ENCODE results near the gene HECTD1.
"Not testable (repeated sequence)": the region's sequence is repeated elsewhere in the genome, so short reads cannot be mapped to it uniquely, and the experiment has no call there.

The HECTD1 gene

DNA sequence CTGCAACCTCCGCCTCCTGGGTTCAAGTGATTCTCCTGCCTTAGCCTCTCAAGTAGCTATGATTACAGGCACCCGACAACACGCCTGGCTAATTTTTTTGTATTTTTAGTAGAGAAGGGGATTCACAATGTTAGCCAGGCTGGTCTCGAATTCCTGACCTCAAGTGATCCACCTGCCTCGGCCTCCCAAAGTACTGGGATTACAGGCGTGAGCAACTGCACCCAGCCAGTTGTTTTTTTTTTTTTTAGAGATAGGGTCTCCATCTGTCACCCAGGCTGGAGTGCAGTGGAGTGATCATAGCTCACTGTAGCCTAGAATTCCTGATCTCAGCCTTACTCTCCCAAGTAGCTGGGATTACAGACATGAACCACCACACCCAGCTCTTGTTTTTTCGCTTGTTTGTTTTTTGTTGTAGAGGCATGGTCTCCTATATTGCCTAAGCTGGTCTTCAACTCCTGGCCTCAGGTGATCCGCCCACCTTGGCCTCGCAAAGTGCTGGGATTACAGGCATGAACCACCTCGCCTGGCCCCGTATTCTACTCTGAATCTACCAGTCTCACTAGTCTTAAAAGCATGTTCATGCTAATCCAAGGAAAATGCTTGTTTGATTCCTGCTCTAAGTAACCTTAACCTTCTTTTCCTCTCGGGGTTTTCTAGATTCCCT, 149.8 kb downstream of the HECTD1 start:
- Histone ChIP-seq H3K4me1 (ENCODE audit: control insufficient read depth in 1 of 2, insufficient read depth in 2 of 2, low read length in 2 of 2) (peaks cover 0 to 3% of the 10 kb centered on the region in 2 experiments), H3K79me2 (ENCODE audit: control insufficient read depth, insufficient read depth, low read length, poor library complexity) (no peaks in the 10 kb centered on the region), H3K36me3 (ENCODE audit: control insufficient read depth in 1 of 2, insufficient read depth in 2 of 2, low read length in 2 of 2) (no peaks in the 10 kb centered on the region), H2AFZ (ENCODE audit: insufficient read depth, low read length, poor library complexity) (no peak overlapping the region), H3K9ac (ENCODE audit: low read length) (no peak overlapping the region), H4K12ac (ENCODE audit: low read depth, low read length) (no peak overlapping the region), H2BK12ac (ENCODE audit: low read length) (no peak overlapping the region), H2BK120ac (ENCODE audit: insufficient read depth, low read length, poor library complexity) (no peak overlapping the region), H3K79me1 (ENCODE audit: low read length) (no peaks in the 10 kb centered on the region), H3K4ac (ENCODE audit: low read depth, low read length) (no peak overlapping the region), H2AK5ac (ENCODE audit: low read length) (no peak overlapping the region), H3K9me3 (ENCODE audit: insufficient read depth, low read depth, low read length) (no peaks in the 10 kb centered on the region), H3K18ac (ENCODE audit: low read length) (no peak overlapping the region), H3K4me2 (ENCODE audit: low read length) (no peak overlapping the region), H4K8ac (ENCODE audit: low read depth, low read length) (no peak overlapping the region), H3K4me3 (ENCODE audit: low read depth, low read length) (no peak overlapping the region), H3K23ac (ENCODE audit: low read length) (no peak overlapping the region), H2BK5ac (ENCODE audit: low read depth, low read length, poor library complexity) (no peak overlapping the region), H4K91ac (ENCODE audit: low read depth, low read length) (no peak overlapping the region), H3K27me3 (ENCODE audit: insufficient read depth, low read length) (no peaks in the 10 kb centered on the region), H3K27ac (ENCODE audit: low read depth, low read length) (no peak overlapping the region), H3K14ac (ENCODE audit: low read length) (no peak overlapping the region)
- no CpG with 5 or more reads among the region's 12 CpGs for WGBS (ENCODE audit: extremely low coverage, insufficient coverage, insufficient read length)
- DNase-seq: no peak

DNA sequence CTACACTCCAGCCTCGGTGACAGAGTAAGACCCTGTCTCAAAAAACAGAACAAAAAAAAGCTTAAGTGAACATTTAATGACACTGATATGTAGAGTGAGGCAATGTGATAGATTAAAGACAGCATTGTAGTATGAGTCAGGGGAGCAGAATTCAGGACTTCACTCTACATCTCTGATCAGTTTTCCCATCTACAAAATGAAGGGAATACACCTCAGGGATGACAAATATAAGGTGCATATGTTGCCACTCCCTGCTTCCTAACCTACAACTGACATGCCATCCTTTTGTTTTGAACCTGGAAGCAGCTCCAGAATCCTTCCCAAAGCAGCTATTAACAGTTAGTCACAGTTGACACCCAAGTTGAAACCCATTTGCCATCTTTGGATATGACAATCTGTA, 150.6 kb downstream of the HECTD1 start:
- Histone ChIP-seq H3K4me1 (ENCODE audit: control insufficient read depth in 1 of 2, insufficient read depth in 2 of 2, low read length in 2 of 2) (peaks cover 0 to 3% of the 10 kb centered on the region in 2 experiments), H3K9me3 (ENCODE audit: insufficient read depth, low read depth, low read length) (no peaks in the 10 kb centered on the region), H3K27ac (ENCODE audit: low read depth, low read length) (no peak overlapping the region), H2AFZ (ENCODE audit: insufficient read depth, low read length, poor library complexity) (no peak overlapping the region), H3K4me2 (ENCODE audit: low read length) (no peak overlapping the region), H3K36me3 (ENCODE audit: control insufficient read depth in 1 of 2, insufficient read depth in 2 of 2, low read length in 2 of 2) (no peaks in the 10 kb centered on the region), H3K4me3 (ENCODE audit: low read depth, low read length) (no peak overlapping the region), H3K14ac (ENCODE audit: low read length) (no peak overlapping the region), H4K12ac (ENCODE audit: low read depth, low read length) (no peak overlapping the region), H3K79me1 (ENCODE audit: low read length) (no peaks in the 10 kb centered on the region), H3K4ac (ENCODE audit: low read depth, low read length) (no peak overlapping the region), H2BK120ac (ENCODE audit: insufficient read depth, low read length, poor library complexity) (no peak overlapping the region), H3K23ac (ENCODE audit: low read length) (no peak overlapping the region), H3K79me2 (ENCODE audit: control insufficient read depth, insufficient read depth, low read length, poor library complexity) (no peaks in the 10 kb centered on the region), H3K18ac (ENCODE audit: low read length) (no peak overlapping the region), H4K8ac (ENCODE audit: low read depth, low read length) (no peak overlapping the region), H3K27me3 (ENCODE audit: insufficient read depth, low read length) (no peaks in the 10 kb centered on the region), H3K9ac (ENCODE audit: low read length) (no peak overlapping the region), H4K91ac (ENCODE audit: low read depth, low read length) (no peak overlapping the region), H2BK12ac (ENCODE audit: low read length) (no peak overlapping the region), H2AK5ac (ENCODE audit: low read length) (no peak overlapping the region), H2BK5ac (ENCODE audit: low read depth, low read length, poor library complexity) (no peak overlapping the region)
- DNase-seq: no peak
- WGBS (ENCODE audit: extremely low coverage, insufficient coverage, insufficient read length): no CpG with 5 or more reads among the region's 1 CpG

DNA sequence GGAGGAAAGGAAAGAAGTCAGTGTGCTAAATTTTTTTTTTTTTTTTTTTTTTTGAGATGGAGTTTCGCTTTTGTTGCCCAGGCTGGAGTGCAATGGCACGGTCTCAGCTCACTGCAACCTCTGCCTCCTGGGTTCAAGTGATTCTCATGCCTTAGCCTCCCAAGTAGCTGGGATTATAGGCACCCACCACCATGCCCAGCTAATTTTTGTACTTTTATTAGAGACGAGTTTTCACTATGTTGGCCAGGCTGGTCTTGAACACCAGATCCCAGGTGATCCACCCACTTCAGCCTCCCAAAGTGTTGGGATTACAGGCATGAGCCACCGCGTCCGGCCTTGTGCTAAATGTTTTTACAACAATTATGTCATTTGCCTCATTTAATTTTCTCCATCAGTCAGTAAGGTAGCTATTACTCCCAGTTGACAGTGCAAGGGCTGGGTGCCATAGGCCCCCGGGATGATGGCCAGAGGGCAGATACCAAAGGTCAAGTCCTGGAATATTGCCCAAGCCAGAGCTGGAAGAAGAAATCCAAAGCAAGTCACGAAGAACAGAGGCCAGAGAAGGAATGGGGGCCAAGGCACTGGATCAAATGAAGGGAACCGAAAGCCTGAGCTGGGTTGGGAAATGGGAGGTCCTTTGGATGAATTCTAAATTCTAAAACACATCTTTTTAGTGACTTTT, 154.5 kb downstream of the HECTD1 start:
- not testable (repeated sequence) for H3K79me1 ChIP-seq (ENCODE audit: low read length); H3K4me1 ChIP-seq (ENCODE audit: control insufficient read depth in 1 of 2, insufficient read depth in 2 of 2, low read length in 2 of 2); H3K4me3 ChIP-seq (ENCODE audit: low read depth, low read length); H3K9ac ChIP-seq (ENCODE audit: low read length); H4K91ac ChIP-seq (ENCODE audit: low read depth, low read length); H3K27ac ChIP-seq (ENCODE audit: low read depth, low read length); H2AFZ ChIP-seq (ENCODE audit: insufficient read depth, low read length, poor library complexity); H3K18ac ChIP-seq (ENCODE audit: low read length); H3K4me2 ChIP-seq (ENCODE audit: low read length); H3K23ac ChIP-seq (ENCODE audit: low read length); H4K8ac ChIP-seq (ENCODE audit: low read depth, low read length); H3K36me3 ChIP-seq (ENCODE audit: control insufficient read depth in 1 of 2, insufficient read depth in 2 of 2, low read length in 2 of 2); H2BK120ac ChIP-seq (ENCODE audit: insufficient read depth, low read length, poor library complexity); H3K9me3 ChIP-seq (ENCODE audit: insufficient read depth, low read depth, low read length); H2AK5ac ChIP-seq (ENCODE audit: low read length); DNase-seq; H4K12ac ChIP-seq (ENCODE audit: low read depth, low read length); H3K4ac ChIP-seq (ENCODE audit: low read depth, low read length); H3K27me3 ChIP-seq (ENCODE audit: insufficient read depth, low read length); H2BK12ac ChIP-seq (ENCODE audit: low read length); H2BK5ac ChIP-seq (ENCODE audit: low read depth, low read length, poor library complexity); H3K79me2 ChIP-seq (ENCODE audit: control insufficient read depth, insufficient read depth, low read length, poor library complexity); H3K14ac ChIP-seq (ENCODE audit: low read length)
- no CpG with 5 or more reads among the region's 9 CpGs for WGBS (ENCODE audit: extremely low coverage, insufficient coverage, insufficient read length)

DNA sequence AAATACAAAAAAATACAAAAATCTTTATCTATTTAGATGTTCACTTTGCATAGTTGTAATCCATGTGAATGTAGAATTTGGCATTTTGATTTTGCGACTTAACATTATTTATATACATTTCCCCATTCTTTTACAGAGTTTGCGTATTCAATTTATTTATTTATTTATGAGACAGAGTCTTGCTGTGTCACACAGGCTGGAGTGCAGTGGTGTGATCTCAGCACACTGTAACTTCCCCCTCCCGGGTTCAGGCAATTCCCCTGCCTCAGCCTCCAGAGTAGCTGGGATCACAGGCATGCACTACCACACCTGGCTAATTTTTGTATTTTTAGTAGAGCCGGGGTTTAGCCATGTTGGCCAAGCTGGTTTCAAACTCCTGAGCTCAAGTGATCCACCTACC, 156.1 kb downstream of the HECTD1 start:
- Histone ChIP-seq H2BK12ac (ENCODE audit: low read length) (no peak overlapping the region), H2BK5ac (ENCODE audit: low read depth, low read length, poor library complexity) (no peak overlapping the region)
- no CpG with 5 or more reads among the region's 4 CpGs for WGBS (ENCODE audit: extremely low coverage, insufficient coverage, insufficient read length)

More for the DNA sequence above, 156.1 kb downstream of the HECTD1 start:
- no peaks in the 10 kb centered on the region for H3K79me1 ChIP-seq (ENCODE audit: low read length)
- H2BK120ac ChIP-seq (ENCODE audit: insufficient read depth, low read length, poor library complexity): no peak overlapping the region
- no peak overlapping the region for H2AK5ac ChIP-seq (ENCODE audit: low read length)
- no peak overlapping the region for H4K12ac ChIP-seq (ENCODE audit: low read depth, low read length)
- H4K8ac ChIP-seq (ENCODE audit: low read depth, low read length): no peak overlapping the region
- no peak overlapping the region for H3K18ac ChIP-seq (ENCODE audit: low read length)
- no peak overlapping the region for H2AFZ ChIP-seq (ENCODE audit: insufficient read depth, low read length, poor library complexity)
- H3K4ac ChIP-seq (ENCODE audit: low read depth, low read length): no peak overlapping the region
- no peak overlapping the region for H3K4me3 ChIP-seq (ENCODE audit: low read depth, low read length)
- H4K91ac ChIP-seq (ENCODE audit: low read depth, low read length): no peak overlapping the region
- DNase-seq: no peak
- no peaks in the 10 kb centered on the region for H3K9me3 ChIP-seq (ENCODE audit: insufficient read depth, low read depth, low read length)
- no peak overlapping the region for H3K27ac ChIP-seq (ENCODE audit: low read depth, low read length)
- no peak overlapping the region for H3K9ac ChIP-seq (ENCODE audit: low read length)
- H3K23ac ChIP-seq (ENCODE audit: low read length): no peak overlapping the region
- H3K14ac ChIP-seq (ENCODE audit: low read length): no peak overlapping the region
- no peak overlapping the region for H3K4me2 ChIP-seq (ENCODE audit: low read length)
- no peaks in the 10 kb centered on the region for H3K79me2 ChIP-seq (ENCODE audit: control insufficient read depth, insufficient read depth, low read length, poor library complexity)
- no peaks in the 10 kb centered on the region for H3K27me3 ChIP-seq (ENCODE audit: insufficient read depth, low read length)
- H3K36me3 ChIP-seq (ENCODE audit: control insufficient read depth in 1 of 2, insufficient read depth in 2 of 2, low read length in 2 of 2): no peaks in the 10 kb centered on the region
- H3K4me1 ChIP-seq (ENCODE audit: control insufficient read depth in 1 of 2, insufficient read depth in 2 of 2, low read length in 2 of 2): no peaks in the 10 kb centered on the region
